ENCODE data around the gene SBNO2. TPM values are rescaled to one million over a fixed set of nuclear protein-coding genes. Genes with fewer than 3 reads are reported as not detected.

The SBNO2 gene
- 57.1 and 61.6 TPM in 2 replicates for total RNA-seq
- long read RNA-seq = 0 reads

- peak within 1 kb of the TSS; percentile 92 for H3K27ac Mint-ChIP-seq (ENCODE audit: unreplicated experiment)
Measured at GRCh38 chr19:1173845-1174809, at the start of gene SBNO2. TSS of gene SBNO2 (minus strand) at chr19:1174268. CDS start at chr19:1154276, 19,992 bp downstream.

GRCh38 chr19:1223018-1223855 is 49.2 kb upstream of the SBNO2 start:
- no peak overlapping the region for H3K27ac Mint-ChIP-seq (ENCODE audit: unreplicated experiment)
- no peak for DNase-seq (ENCODE audit: extremely low spot score, unreplicated experiment)
- peaks cover 2% of the 10 kb centered on the region for H3K36me3 Mint-ChIP-seq (ENCODE audit: unreplicated experiment)
- no peaks in the 10 kb centered on the region for H3K27me3 Mint-ChIP-seq (ENCODE audit: unreplicated experiment)
- H3K4me3 Mint-ChIP-seq (ENCODE audit: unreplicated experiment) = no peak overlapping the region
- H3K9me3 Mint-ChIP-seq (ENCODE audit: unreplicated experiment) = no peaks in the 10 kb centered on the region
- peaks cover 4% of the 10 kb centered on the region for H3K4me1 Mint-ChIP-seq (ENCODE audit: unreplicated experiment)
- peak; percentile 49 for TF ChIP-seq CTCF (IDR thresholded peaks at IDR 0.05)

More at GRCh38 chr19:1173845-1174809, at the start of gene SBNO2:
- no peak for TF ChIP-seq CTCF (IDR thresholded peaks at IDR 0.05)
- H3K9me3 Mint-ChIP-seq (ENCODE audit: unreplicated experiment) = no peaks in the 10 kb centered on the region
- H3K27me3 Mint-ChIP-seq (ENCODE audit: unreplicated experiment) = no peaks in the 10 kb centered on the region
- H3K36me3 Mint-ChIP-seq (ENCODE audit: unreplicated experiment) = no peaks in the 10 kb centered on the region
- H3K4me3 Mint-ChIP-seq (ENCODE audit: unreplicated experiment) = peak within 1 kb of the TSS; percentile 83
- peaks cover 57% of the 10 kb centered on the region for H3K4me1 Mint-ChIP-seq (ENCODE audit: unreplicated experiment)
- peak; percentile 97 for DNase-seq (ENCODE audit: extremely low spot score, unreplicated experiment)

- H3K27me3 Mint-ChIP-seq (ENCODE audit: unreplicated experiment) = no peaks in the 10 kb centered on the region
- no peak for TF ChIP-seq CTCF (IDR thresholded peaks at IDR 0.05)
- DNase-seq (ENCODE audit: extremely low spot score, unreplicated experiment) = no peak
- no peaks in the 10 kb centered on the region for H3K9me3 Mint-ChIP-seq (ENCODE audit: unreplicated experiment)
- no peak overlapping the region for H3K27ac Mint-ChIP-seq (ENCODE audit: unreplicated experiment)
- peaks cover 6% of the 10 kb centered on the region for H3K4me1 Mint-ChIP-seq (ENCODE audit: unreplicated experiment)
- peaks cover 2% of the 10 kb centered on the region for H3K36me3 Mint-ChIP-seq (ENCODE audit: unreplicated experiment)
- H3K4me3 Mint-ChIP-seq (ENCODE audit: unreplicated experiment) = no peak overlapping the region
Measured at GRCh38 chr19:1222394-1222793, 48.3 kb upstream of the SBNO2 start.

- H3K9me3 Mint-ChIP-seq (ENCODE audit: unreplicated experiment) = no peaks in the 10 kb centered on the region
- no peak overlapping the region for H3K4me3 Mint-ChIP-seq (ENCODE audit: unreplicated experiment)
- DNase-seq (ENCODE audit: extremely low spot score, unreplicated experiment) = no peak
- peaks cover 2% of the 10 kb centered on the region for H3K36me3 Mint-ChIP-seq (ENCODE audit: unreplicated experiment)
- H3K4me1 Mint-ChIP-seq (ENCODE audit: unreplicated experiment) = peaks cover 6% of the 10 kb centered on the region
- no peaks in the 10 kb centered on the region for H3K27me3 Mint-ChIP-seq (ENCODE audit: unreplicated experiment)
- no peak overlapping the region for H3K27ac Mint-ChIP-seq (ENCODE audit: unreplicated experiment)
- no peak for TF ChIP-seq CTCF (IDR thresholded peaks at IDR 0.05)
Measured at GRCh38 chr19:1221904-1222255, 47.8 kb upstream of the SBNO2 start.

Data from osteocyte (in vitro differentiated cells).